Natural killer cell treated with Interleukin-12 subunit alpha and Interleukin-12 subunit beta and Interleukin-15 and Interleukin-18, amount 100 ng/mL, for 72 hours (primary cell): Measurements from ENCODE around the gene CHRM1. TPM values are rescaled to one million over a fixed set of nuclear protein-coding genes. Genes with fewer than 3 reads are reported as not detected.

Experiments
- ATAC-seq, 2 donors: fragments of 150-1000 bp; cut with Tn5 transposase in 1 of 2; sonication (Bioruptor Pico), chemical (Tn5 transposase) in 1 of 2; 2 replicates each; pipeline ENCODE4 v1.10.0; 2021
- DNase-seq: peaks from one replicate; pipeline ENCODE4 v3.0.0; 2022; ENCODE audit warnings: low spot score
- H3K27ac Mint-ChIP-seq, 2 donors: 1 replicate in 1 of 2; 2 replicates in 1 of 2; pipeline ENCODE4 v1.8.0; 2022; ENCODE audit warnings: mixed read lengths in 2 of 2, mild to moderate bottlenecking in 1 of 2, moderate library complexity in 1 of 2
- H3K27me3 Mint-ChIP-seq, 2 donors: 1 replicate in 1 of 2; 2 replicates in 1 of 2; pipeline ENCODE4 v1.8.0; 2022; ENCODE audit warnings: mixed read lengths in 2 of 2
- H3K36me3 Mint-ChIP-seq: one replicate; pipeline ENCODE4 v1.8.0; 2022; ENCODE audit warnings: mixed read lengths
- H3K4me1 Mint-ChIP-seq, 2 donors: 1 replicate in 1 of 2; 2 replicates in 1 of 2; pipeline ENCODE4 v1.8.0; 2022; ENCODE audit warnings: low read depth in 2 of 2, mixed read lengths in 2 of 2, mild to moderate bottlenecking in 1 of 2
- H3K4me3 Mint-ChIP-seq: one replicate; pipeline ENCODE4 v1.8.0; 2022; ENCODE audit warnings: mixed read lengths
- H3K9me3 Mint-ChIP-seq: 2 replicates; pipeline ENCODE4 v1.8.0; 2022; ENCODE audit warnings: mixed read lengths
- total RNA-seq, 2 donors: library from RNA; stranded (reverse); gene quantifications; one replicate each; pipeline ENCODE4 v1.2.3, GENCODE V29; 2022

The CHRM1 gene
- total RNA-seq, 2 donors from 2014 or later, result not detected

- peaks cover 47 to 58% of the 10 kb centered on the region in 2 donors for H3K4me1 Mint-ChIP-seq
- no peak for DNase-seq
These were observed 38.2 kb downstream of the CHRM1 start for GRCh38 chr11:62882788-62883501.

DNA sequence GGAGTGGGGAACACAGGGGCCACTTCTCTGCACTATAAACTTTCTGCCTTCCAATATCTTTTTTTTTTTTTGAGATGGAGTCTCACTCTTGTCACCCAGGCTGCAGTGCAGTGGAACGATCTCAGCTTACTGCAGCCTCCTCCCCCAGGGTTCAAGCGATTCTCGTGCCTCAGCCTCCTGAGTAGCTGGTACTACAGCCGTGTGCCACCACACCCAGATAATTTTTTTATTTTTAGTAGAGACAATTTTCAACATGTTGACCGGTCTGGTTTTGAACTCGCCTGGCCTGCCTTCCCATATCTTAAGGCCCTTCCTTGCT is 38.8 kb downstream of the CHRM1 start:
- Mint-ChIP-seq H3K4me3 (peak overlapping the region; percentile 98), H3K9me3 (no peaks in the 10 kb centered on the region), H3K27ac (peak overlapping the region; percentile 95 to 96), H3K36me3 (peaks cover 44% of the 10 kb centered on the region), H3K27me3 (no peaks in the 10 kb centered on the region), H3K4me1 (peaks cover 47 to 58% of the 10 kb centered on the region in 2 donors)
- ATAC-seq, result no peak
- DNase-seq, result no peak

More at GRCh38 chr11:62882788-62883501, 38.2 kb downstream of the CHRM1 start:
- peaks cover 45% of the 10 kb centered on the region for H3K36me3 Mint-ChIP-seq
- no peak for ATAC-seq
- H3K9me3 Mint-ChIP-seq, result no peaks in the 10 kb centered on the region
- peak overlapping the region; percentile 98 for H3K4me3 Mint-ChIP-seq
- peak overlapping the region; percentile 95 to 96 for H3K27ac Mint-ChIP-seq
- no peaks in the 10 kb centered on the region for H3K27me3 Mint-ChIP-seq

DNA sequence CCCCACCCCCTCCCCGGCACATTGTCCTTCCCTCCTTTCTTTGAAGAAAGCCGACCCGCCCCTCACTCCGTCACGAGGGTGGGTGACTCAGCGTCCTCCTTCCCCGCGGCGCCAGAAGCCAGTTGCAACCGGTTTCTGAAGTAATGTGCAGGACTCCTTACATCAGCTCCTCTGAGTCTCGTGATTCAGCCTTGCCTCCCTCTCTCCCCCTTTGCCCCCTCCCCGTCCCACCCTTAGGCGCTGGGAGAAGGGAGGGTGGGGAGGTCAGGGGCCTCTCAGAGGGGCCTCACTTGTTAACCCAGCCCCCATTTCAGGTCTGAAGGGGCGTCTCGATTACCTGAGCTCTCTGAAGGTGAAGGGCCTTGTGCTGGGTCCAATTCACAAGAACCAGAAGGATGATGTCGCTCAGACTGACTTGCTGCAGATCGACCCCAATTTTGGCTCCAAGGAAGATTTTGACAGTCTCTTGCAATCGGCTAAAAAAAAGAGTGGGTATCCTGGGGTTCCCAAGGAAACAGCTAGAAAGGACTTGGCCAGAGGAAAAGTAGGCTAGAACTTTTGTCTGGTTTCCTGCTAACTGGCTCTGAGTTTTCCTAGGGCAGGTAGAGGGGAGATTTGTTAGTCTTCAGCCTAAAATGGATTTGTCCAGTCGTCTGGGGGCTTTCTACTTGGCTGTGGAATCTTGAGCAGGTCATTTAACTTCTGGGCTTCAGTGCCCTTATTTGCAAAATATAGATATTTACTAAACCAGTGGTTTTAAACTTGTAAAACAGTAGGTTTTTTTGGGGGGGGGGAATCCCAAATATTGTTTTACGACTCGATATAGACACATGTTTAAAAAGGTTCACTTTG is 39.4 kb downstream of the CHRM1 start:
- H3K27me3 Mint-ChIP-seq, result no peaks in the 10 kb centered on the region
- DNase-seq (peak; percentile 95), ATAC-seq (peak; percentile 83 to 87)
- peaks cover 38% of the 10 kb centered on the region for H3K36me3 Mint-ChIP-seq
- peak overlapping the region; percentile 95 to 96 for H3K27ac Mint-ChIP-seq
- H3K4me1 Mint-ChIP-seq, result peaks cover 44 to 54% of the 10 kb centered on the region in 2 donors
- peak overlapping the region; percentile 98 for H3K4me3 Mint-ChIP-seq
- no peaks in the 10 kb centered on the region for H3K9me3 Mint-ChIP-seq

DNA sequence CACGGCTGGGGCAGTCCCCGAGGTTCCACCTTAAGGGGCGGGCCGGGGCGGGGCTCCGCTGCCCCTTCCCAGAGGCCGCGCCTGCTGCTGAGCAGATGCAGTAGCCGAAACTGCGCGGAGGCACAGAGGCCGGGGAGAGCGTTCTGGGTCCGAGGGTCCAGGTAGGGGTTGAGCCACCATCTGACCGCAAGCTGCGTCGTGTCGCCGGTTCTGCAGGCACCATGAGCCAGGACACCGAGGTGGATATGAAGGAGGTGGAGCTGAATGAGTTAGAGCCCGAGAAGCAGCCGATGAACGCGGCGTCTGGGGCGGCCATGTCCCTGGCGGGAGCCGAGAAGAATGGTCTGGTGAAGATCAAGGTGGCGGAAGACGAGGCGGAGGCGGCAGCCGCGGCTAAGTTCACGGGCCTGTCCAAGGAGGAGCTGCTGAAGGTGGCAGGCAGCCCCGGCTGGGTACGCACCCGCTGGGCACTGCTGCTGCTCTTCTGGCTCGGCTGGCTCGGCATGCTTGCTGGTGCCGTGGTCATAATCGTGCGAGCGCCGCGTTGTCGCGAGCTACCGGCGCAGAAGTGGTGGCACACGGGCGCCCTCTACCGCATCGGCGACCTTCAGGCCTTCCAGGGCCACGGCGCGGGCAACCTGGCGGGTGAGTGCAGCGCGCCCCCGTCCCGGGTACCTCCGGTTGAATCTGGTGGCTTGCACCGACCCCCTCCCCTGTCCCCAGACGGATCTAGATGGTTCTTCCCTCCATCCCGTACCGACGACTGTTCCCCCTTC is 40.2 kb downstream of the CHRM1 start, which contains the start of gene SLC3A2:
Gene SLC3A2 (plus strand): TSS at position 94 of the 776 bp plus-strand sequence. CDS start 128 bp downstream, at position 222.
- Mint-ChIP-seq H3K27me3 (no peaks in the 10 kb centered on the region), H3K9me3 (no peaks in the 10 kb centered on the region), H3K36me3 (peaks cover 37% of the 10 kb centered on the region), H3K27ac (peak within 1 kb of the TSS; percentile 95 to 96), H3K4me3 (peak within 1 kb of the TSS; percentile 98), H3K4me1 (peaks cover 44 to 54% of the 10 kb centered on the region in 2 donors)
- DNase-seq (peak; percentile 88), ATAC-seq (peak; percentile 90 to 91)

DNA sequence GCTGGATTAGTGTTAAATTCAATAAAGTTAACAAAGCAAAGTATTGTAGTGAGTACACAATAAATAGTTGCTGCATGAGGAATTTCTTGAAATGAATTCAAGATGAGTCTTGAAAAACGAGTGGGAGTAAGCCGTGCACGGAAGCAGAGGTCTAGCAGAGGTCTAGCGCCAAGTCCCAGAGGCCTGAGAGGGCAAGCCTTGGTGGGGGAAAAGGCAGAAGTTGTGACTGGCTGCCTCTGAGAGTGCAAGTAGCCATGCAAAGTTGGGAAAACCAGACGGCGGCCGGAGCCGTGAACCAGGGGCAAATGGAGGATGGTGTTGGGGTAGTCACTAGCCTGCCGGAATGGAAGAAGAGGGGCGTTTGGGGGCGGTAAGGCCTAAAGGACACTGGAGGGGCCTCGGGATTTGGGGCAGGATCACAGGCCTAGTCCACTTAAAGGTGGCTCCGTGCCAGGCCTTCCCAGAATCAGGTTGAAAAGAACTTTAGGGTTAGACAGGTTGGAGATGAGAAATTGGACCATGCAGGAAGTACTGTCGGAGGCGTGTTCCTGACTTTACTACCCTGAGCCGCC is 40.8 kb downstream of the CHRM1 start:
- H3K9me3 Mint-ChIP-seq, result no peaks in the 10 kb centered on the region
- DNase-seq (peak; percentile 61), ATAC-seq (no peak)
- H3K4me3 Mint-ChIP-seq, result peak overlapping the region; percentile 98
- peak overlapping the region; percentile 95 to 96 for H3K27ac Mint-ChIP-seq
- H3K27me3 Mint-ChIP-seq, result no peaks in the 10 kb centered on the region
- peaks cover 40 to 48% of the 10 kb centered on the region in 2 donors for H3K4me1 Mint-ChIP-seq
- peaks cover 32% of the 10 kb centered on the region for H3K36me3 Mint-ChIP-seq

DNA sequence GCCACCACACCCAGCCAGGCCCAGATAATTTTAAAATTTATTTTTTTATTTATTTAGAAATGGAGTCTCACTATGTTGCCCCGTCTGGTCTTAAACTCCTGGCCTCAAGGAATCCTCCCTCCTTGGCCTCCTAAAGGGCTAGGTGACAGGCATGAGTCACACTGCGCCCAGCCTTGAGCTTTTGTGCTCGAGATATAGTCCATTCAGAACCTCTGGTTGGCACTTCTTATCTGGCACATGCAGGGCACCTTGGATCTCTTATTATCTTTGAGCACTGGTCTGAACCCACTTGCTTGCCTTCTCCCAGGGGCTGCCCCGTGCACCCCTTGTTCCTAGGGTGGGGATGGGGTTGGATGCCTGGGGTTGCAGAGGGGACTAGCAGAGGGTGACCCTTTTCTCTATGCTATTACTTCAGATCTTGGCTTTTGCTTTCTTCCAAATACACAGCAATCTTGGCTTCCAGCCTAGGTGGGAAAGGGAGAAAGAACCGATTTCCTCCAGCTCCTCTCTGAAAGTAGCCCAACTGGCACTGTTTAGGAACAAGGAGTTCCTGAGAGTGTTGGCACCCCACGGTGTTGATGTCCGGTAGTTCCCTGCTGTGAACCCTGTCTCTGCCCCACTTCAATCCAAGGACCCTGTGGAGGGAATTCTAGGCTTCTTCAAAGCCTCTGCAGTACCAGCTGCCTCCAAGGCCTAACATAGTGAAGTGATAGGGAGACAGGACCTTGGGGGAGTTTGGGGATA is 41.8 kb downstream of the CHRM1 start:
- H3K27me3 Mint-ChIP-seq, result no peaks in the 10 kb centered on the region
- H3K27ac Mint-ChIP-seq, result peak overlapping the region; percentile 95 to 96
- H3K36me3 Mint-ChIP-seq, result peaks cover 27% of the 10 kb centered on the region
- ATAC-seq (no peak), DNase-seq (no peak)
- peaks cover 35 to 43% of the 10 kb centered on the region in 2 donors for H3K4me1 Mint-ChIP-seq
- no peaks in the 10 kb centered on the region for H3K9me3 Mint-ChIP-seq
- H3K4me3 Mint-ChIP-seq, result peak overlapping the region; percentile 98

GRCh38 chr11:62876712-62877111 is 44.5 kb downstream of the CHRM1 start:
- Mint-ChIP-seq H3K9me3 (no peaks in the 10 kb centered on the region), H3K36me3 (peaks cover under 1% of the 10 kb centered on the region), H3K27ac (no peak overlapping the region), H3K4me3 (no peak overlapping the region), H3K27me3 (no peaks in the 10 kb centered on the region), H3K4me1 (peaks cover 12 to 16% of the 10 kb centered on the region in 2 donors)
- ATAC-seq (no peak), DNase-seq (no peak)

DNA sequence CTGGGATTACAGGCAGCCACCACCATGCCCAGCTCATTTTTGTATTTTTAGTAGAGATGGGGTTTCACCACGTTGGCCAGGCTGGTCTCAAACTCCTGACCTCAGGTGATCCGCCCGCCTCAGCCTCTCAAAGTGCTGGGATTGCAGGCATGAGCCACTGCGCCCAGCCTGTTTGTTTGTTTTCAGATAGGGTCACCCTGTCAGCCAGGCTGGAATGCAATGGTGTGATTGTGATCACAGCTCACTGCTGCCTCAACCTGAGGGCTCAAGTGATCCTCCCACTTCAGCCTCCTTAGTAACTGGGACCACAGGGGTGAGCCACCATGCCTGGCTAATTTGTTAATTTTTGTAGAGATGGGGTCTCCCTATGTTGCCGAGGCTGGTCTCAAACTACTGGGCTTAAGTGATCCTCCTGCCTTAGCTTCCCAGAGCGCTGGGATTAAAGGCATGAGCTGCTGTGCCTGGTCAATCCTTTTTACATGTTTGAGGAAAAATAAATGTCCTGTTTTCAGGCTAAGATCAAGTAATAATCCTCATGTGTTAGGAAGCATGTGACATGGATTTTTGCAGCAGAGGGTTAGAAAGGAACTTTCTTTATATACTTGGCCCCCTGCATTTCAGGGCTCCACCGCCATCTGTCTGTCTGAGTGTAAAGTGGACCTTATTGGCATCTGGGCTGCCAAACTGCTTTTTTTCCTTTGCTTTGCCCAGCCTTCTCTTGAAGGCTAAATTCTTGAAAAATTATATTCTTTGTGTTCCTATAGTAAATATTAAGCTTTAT is 45.3 kb downstream of the CHRM1 start:
- Mint-ChIP-seq H3K4me3 (no peak overlapping the region), H3K36me3 (no peaks in the 10 kb centered on the region), H3K27me3 (no peaks in the 10 kb centered on the region), H3K4me1 (peaks cover 12 to 15% of the 10 kb centered on the region in 2 donors), H3K9me3 (no peaks in the 10 kb centered on the region), H3K27ac (no peak overlapping the region)
- ATAC-seq, result no peak
- DNase-seq, result peak; percentile 37

DNA sequence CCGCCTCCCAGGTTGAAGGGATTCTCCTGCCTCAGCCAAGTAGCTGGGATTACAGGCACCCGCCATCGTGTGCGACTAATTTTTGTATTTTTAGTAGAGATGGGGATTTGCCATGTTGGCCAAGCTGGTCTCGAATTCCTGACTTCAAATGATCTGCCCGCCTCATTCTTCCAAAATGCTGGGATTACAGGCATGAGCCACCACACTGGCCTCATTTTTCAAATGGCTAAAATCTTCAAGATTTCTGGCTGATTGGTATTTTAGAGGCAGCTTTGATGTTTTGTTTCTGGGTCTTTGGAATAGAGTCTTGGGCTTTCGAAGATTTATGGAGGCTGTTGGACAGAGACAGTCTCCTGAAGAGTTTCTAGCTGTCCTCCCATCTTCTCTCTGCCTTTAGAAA is 46.3 kb downstream of the CHRM1 start:
- H3K4me1 Mint-ChIP-seq, result peaks cover 4% of the 10 kb centered on the region in 2 donors

DNA sequence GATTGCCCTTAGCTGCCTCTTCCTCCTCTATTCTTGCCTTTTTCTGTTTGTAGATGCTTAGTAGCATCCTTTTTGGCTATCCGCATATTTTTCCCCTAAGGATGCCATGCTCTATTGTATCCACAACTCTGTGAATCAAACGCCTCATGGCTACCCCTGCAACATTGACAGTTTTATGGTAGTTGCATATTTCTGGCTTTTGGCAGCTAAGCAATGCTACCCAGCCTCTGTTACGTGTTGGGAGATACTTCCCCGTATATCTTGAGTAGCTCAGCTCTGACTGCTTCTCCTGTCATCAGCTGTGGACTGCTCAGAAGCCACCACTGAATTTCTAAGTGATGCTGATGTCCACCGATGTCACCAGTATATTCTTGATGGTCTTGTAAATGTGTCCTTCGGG is 55.5 kb downstream of the CHRM1 start:
- Mint-ChIP-seq H3K36me3 (no peaks in the 10 kb centered on the region), H3K27me3 (peaks cover 0 to 2% of the 10 kb centered on the region in 2 donors), H3K4me1 (peaks cover 10 to 12% of the 10 kb centered on the region in 2 donors), H3K4me3 (no peak overlapping the region), H3K9me3 (no peaks in the 10 kb centered on the region), H3K27ac (no peak overlapping the region)
- ATAC-seq, result no peak
- no peak for DNase-seq

More for the DNA sequence above, 46.3 kb downstream of the CHRM1 start:
- ATAC-seq (no peak), DNase-seq (no peak)
- no peaks in the 10 kb centered on the region for H3K9me3 Mint-ChIP-seq
- H3K27me3 Mint-ChIP-seq, result no peaks in the 10 kb centered on the region
- H3K4me3 Mint-ChIP-seq, result no peak overlapping the region
- no peaks in the 10 kb centered on the region for H3K36me3 Mint-ChIP-seq
- H3K27ac Mint-ChIP-seq, result no peak overlapping the region

GRCh38 chr11:62863687-62864335 is 57.4 kb downstream of the CHRM1 start:
- no peak overlapping the region for H3K27ac Mint-ChIP-seq
- no peaks in the 10 kb centered on the region for H3K9me3 Mint-ChIP-seq
- peaks cover 0 to 2% of the 10 kb centered on the region in 2 donors for H3K27me3 Mint-ChIP-seq
- DNase-seq (no peak), ATAC-seq (no peak)
- H3K4me1 Mint-ChIP-seq, result peaks cover 12 to 14% of the 10 kb centered on the region in 2 donors
- no peaks in the 10 kb centered on the region for H3K36me3 Mint-ChIP-seq
- H3K4me3 Mint-ChIP-seq, result no peak overlapping the region
